ENCODE data around the gene HPN. TPM values are rescaled to one million over a fixed set of nuclear protein-coding genes. Genes with fewer than 3 reads are reported as not detected.

Gene HPN
- total and polyA plus RNA-seq, 2 of the 13 experiments (the other 11 are each of a cell fraction or from before 2014, with no cell fraction given), result 46.7 to 261 TPM

DNA sequence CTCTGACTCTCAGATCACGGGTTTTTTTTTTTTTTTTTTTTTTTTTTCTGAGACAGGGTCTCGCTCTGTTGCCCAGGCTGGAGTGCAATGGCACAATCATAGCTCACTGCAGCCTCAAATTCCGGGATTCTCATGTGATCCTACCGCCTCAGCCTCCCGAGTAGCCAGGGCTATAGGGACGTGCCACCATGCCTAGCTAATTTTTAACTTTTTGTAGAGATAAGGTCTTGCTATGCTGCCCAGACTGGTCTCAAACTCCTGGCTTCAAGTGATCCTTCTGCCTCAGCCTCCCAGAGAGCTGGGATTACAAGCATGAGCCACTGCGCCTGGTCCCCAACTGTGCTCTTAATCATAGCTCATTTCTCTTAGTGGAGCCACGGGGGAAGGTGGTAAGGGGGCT is 46.0 kb upstream of the HPN start (continued):
- TF ChIP-seq, protein P1, sequence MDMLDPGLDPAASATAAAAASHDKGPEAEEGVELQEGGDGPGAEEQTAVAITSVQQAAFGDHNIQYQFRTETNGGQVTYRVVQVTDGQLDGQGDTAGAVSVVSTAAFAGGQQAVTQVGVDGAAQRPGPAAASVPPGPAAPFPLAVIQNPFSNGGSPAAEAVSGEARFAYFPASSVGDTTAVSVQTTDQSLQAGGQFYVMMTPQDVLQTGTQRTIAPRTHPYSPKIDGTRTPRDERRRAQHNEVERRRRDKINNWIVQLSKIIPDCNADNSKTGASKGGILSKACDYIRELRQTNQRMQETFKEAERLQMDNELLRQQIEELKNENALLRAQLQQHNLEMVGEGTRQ (IDR thresholded peaks at IDR 0.05; ENCODE audit: low read depth, low read length), result no peak
- TF ChIP-seq, protein P1 (CRISPR knock-in tag; IDR thresholded peaks at IDR 0.05; ENCODE audit: borderline replicate concordance), result no peak
- TF ChIP-seq CHD4 (IDR thresholded peaks at IDR 0.05; ENCODE audit: borderline replicate concordance, low read length) (0 out of 2 replicates have a peak, but pooled peaks have one; percentile 4), ZNF143 (CRISPR knock-in tag; IDR thresholded peaks at IDR 0.05) (no peak), ZFP90 (CRISPR knock-in tag; IDR thresholded peaks at IDR 0.05; ENCODE audit: borderline replicate concordance) (peak; percentile 98), ETV5 (CRISPR knock-in tag; IDR thresholded peaks at IDR 0.05; ENCODE audit: borderline replicate concordance) (peak; percentile 14; the same call in 1 of the 2 replicates), HOXA5 (CRISPR knock-in tag; IDR thresholded peaks at IDR 0.05) (no peak), TEAD3 (CRISPR knock-in tag; optimal IDR thresholded peaks at IDR 0.05; ENCODE audit: borderline replicate concordance) (peak; percentile 68), CEBPG (CRISPR knock-in tag; IDR thresholded peaks at IDR 0.05) (peak; percentile 37; the same call in 1 of the 2 replicates), CBX1 (IDR thresholded peaks at IDR 0.05; ENCODE audit: low read depth) (peak; percentile 33), GATA4 (IDR thresholded peaks at IDR 0.05; ENCODE audit: borderline replicate concordance, low read depth) (peak; percentile 19; the same call in 1 of the 2 replicates), TP53 (CRISPR knock-in tag; conservative IDR thresholded peaks at IDR 0.05) (no peak), KDM1A (CRISPR knock-in tag; IDR thresholded peaks at IDR 0.05) (peak; percentile 83; the same call in 1 of the 2 replicates), ADNP (CRISPR knock-in tag; IDR thresholded peaks at IDR 0.05) (peak; percentile 84; the same call in 1 of the 2 replicates), ZNF292 (CRISPR knock-in tag; IDR thresholded peaks at IDR 0.05; ENCODE audit: borderline replicate concordance, low read depth) (peak; percentile 34; the same call in 1 of the 2 replicates), ZNF644 (CRISPR knock-in tag; IDR thresholded peaks at IDR 0.05; ENCODE audit: low read depth) (peak; percentile 32; the same call in 1 of the 2 replicates), FOXP1 (IDR thresholded peaks at IDR 0.05) (no peak), FOXP1 (CRISPR knock-in tag; IDR thresholded peaks at IDR 0.05) (no peak), NAIF1 (CRISPR knock-in tag; IDR thresholded peaks at IDR 0.05; ENCODE audit: borderline replicate concordance) (peak; percentile 85; the same call in 1 of the 2 replicates), SP5 (CRISPR knock-in tag; IDR thresholded peaks at IDR 0.05; ENCODE audit: borderline replicate concordance, low read depth) (peak; percentile 50), RCOR2 (CRISPR knock-in tag; IDR thresholded peaks at IDR 0.05) (peak; percentile 58; the same call in 1 of the 2 replicates), ZNF446 (CRISPR knock-in tag; IDR thresholded peaks at IDR 0.05) (0 out of 2 replicates have a peak, but pooled peaks have one; percentile 5)
- TF ChIP-seq, protein P2, sequence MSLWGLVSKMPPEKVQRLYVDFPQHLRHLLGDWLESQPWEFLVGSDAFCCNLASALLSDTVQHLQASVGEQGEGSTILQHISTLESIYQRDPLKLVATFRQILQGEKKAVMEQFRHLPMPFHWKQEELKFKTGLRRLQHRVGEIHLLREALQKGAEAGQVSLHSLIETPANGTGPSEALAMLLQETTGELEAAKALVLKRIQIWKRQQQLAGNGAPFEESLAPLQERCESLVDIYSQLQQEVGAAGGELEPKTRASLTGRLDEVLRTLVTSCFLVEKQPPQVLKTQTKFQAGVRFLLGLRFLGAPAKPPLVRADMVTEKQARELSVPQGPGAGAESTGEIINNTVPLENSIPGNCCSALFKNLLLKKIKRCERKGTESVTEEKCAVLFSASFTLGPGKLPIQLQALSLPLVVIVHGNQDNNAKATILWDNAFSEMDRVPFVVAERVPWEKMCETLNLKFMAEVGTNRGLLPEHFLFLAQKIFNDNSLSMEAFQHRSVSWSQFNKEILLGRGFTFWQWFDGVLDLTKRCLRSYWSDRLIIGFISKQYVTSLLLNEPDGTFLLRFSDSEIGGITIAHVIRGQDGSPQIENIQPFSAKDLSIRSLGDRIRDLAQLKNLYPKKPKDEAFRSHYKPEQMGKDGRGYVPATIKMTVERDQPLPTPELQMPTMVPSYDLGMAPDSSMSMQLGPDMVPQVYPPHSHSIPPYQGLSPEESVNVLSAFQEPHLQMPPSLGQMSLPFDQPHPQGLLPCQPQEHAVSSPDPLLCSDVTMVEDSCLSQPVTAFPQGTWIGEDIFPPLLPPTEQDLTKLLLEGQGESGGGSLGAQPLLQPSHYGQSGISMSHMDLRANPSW (CRISPR knock-in tag; IDR thresholded peaks at IDR 0.05; ENCODE audit: borderline replicate concordance), result no peak
- TF ChIP-seq, protein P3, sequence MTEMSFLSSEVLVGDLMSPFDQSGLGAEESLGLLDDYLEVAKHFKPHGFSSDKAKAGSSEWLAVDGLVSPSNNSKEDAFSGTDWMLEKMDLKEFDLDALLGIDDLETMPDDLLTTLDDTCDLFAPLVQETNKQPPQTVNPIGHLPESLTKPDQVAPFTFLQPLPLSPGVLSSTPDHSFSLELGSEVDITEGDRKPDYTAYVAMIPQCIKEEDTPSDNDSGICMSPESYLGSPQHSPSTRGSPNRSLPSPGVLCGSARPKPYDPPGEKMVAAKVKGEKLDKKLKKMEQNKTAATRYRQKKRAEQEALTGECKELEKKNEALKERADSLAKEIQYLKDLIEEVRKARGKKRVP (CRISPR knock-in tag; IDR thresholded peaks at IDR 0.05), result no peak
- TF ChIP-seq, protein P4, sequence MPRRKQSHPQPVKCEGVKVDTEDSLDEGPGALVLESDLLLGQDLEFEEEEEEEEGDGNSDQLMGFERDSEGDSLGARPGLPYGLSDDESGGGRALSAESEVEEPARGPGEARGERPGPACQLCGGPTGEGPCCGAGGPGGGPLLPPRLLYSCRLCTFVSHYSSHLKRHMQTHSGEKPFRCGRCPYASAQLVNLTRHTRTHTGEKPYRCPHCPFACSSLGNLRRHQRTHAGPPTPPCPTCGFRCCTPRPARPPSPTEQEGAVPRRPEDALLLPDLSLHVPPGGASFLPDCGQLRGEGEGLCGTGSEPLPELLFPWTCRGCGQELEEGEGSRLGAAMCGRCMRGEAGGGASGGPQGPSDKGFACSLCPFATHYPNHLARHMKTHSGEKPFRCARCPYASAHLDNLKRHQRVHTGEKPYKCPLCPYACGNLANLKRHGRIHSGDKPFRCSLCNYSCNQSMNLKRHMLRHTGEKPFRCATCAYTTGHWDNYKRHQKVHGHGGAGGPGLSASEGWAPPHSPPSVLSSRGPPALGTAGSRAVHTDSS (CRISPR knock-in tag; conservative IDR thresholded peaks at IDR 0.05), result no peak
